ENCODE measurements around the gene MED28. TPM values are rescaled to one million over a fixed set of nuclear protein-coding genes. Genes with fewer than 3 reads are reported as not detected.

MED28 gene
- total RNA-seq, 4 donors from 2014 or later, result 11.8 to 22.8 (median 14.2) TPM

DNA sequence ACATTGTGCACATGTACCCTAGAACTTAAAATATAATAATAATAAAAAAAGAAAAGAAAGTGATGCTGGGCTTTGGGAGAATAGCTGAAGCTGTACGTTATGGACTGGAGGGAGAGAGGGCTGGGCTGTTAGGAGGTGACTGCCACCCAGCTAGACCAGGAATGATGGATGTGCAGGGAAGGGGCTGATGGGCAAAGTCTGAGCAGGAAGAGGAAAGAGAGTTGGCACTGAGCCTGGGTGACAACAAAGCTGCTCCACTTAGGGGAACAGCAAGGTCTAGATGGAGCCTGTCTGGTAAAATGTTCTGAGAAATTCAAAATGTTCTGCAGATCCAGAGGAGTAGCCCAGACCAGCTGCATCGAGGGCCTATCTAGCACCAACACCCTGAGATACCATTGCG is 32.3 kb downstream of the MED28 start:
- peaks cover 0 to 5% (median 0%) of the 10 kb centered on the region in 4 donors for H3K36me3 ChIP-seq
- intact Hi-C loops (cut with DNase I), result no loop called here
- H3K4me1 ChIP-seq, result peaks cover 0 to 5% (median 2%) of the 10 kb centered on the region in 4 donors
- no peak overlapping the region for H3K4me3 ChIP-seq
- H3K27me3 ChIP-seq, result peaks cover 0 to 27% (median 0%) of the 10 kb centered on the region in 4 donors
- TF ChIP-seq POLR2A (IDR thresholded peaks at IDR 0.05; ENCODE audit: low read depth), result no peak
- no peak for TF ChIP-seq EP300 (IDR thresholded peaks at IDR 0.05)
- TF ChIP-seq CTCF (IDR thresholded peaks at IDR 0.05), result no peak
- no peak for TF ChIP-seq POLR2AphosphoS5 (IDR thresholded peaks at IDR 0.05)
- H3K9me3 ChIP-seq, result peaks cover 0 to 6% (median 0%) of the 10 kb centered on the region in 4 donors
- no peak for DNase-seq (ENCODE audit: extremely low spot score)
- WGBS, result 79% methylated on average over 3 of the region's 3 CpGs
- no peak overlapping the region for H3K27ac ChIP-seq (replicated peaks in 1 of 4)

DNA sequence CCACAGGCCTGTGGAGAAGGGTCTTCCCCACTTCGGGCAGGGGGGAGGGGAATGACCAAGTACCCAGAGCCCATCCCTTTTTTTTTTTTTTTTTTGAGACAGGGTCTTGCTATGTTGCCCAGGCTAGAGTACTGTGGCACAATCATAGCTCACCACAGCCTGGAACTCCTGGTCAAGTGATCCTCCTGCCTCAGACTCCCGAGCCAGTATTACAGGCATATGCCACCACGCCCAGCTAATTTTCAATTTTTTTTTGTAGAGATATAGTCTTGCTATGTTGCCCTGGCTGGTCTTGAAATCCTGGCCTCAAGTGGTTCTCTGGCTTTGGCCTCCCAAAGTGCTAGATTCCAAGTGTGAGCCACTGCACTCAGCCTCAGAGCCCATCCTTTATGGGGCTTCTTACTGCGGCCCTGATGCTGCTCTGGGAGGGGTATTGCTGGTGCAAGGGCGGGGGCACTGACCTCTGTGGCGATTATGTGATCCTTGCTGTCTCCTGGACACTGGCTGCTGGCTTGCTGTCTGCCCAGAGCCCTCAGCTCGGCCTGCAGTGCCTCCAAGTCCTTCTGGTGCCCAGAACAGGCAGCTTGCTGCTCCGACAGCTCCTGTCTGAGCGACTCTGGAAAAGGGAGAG is 32.9 kb downstream of the MED28 start:
- H3K4me3 ChIP-seq, result no peak overlapping the region
- peaks cover 0 to 22% (median 0%) of the 10 kb centered on the region in 4 donors for H3K27me3 ChIP-seq
- intact Hi-C loops (cut with DNase I), result no loop called here
- no peaks in the 10 kb centered on the region for H3K4me1 ChIP-seq
- peaks cover 0 to 5% (median 0%) of the 10 kb centered on the region in 4 donors for H3K36me3 ChIP-seq
- no peak for TF ChIP-seq POLR2A (IDR thresholded peaks at IDR 0.05; ENCODE audit: low read depth)
- no peak for TF ChIP-seq EP300 (IDR thresholded peaks at IDR 0.05)
- no peak for TF ChIP-seq CTCF (IDR thresholded peaks at IDR 0.05)
- TF ChIP-seq POLR2AphosphoS5 (IDR thresholded peaks at IDR 0.05), result no peak
- no peak overlapping the region for H3K27ac ChIP-seq (replicated peaks in 1 of 4)
- peaks cover 0 to 6% (median 0%) of the 10 kb centered on the region in 4 donors for H3K9me3 ChIP-seq
- DNase-seq (ENCODE audit: extremely low spot score), result no peak
- 88% methylated on average over 8 of the region's 9 CpGs for WGBS

- Histone ChIP-seq H3K4me1 (no peaks in the 10 kb centered on the region), H3K4me3 (no peak overlapping the region), H3K27me3 (peaks cover 0 to 16% (median 0%) of the 10 kb centered on the region in 4 donors), H3K9me3 (peaks cover 0 to 3% (median 0%) of the 10 kb centered on the region in 4 donors), H3K27ac (replicated peaks in 1 of 4) (no peak overlapping the region), H3K36me3 (no peaks in the 10 kb centered on the region)
- DNase-seq (ENCODE audit: extremely low spot score), result no peak
- TF ChIP-seq CTCF (IDR thresholded peaks at IDR 0.05) (no peak), POLR2A (IDR thresholded peaks at IDR 0.05; ENCODE audit: low read depth) (no peak), EP300 (IDR thresholded peaks at IDR 0.05) (no peak), POLR2AphosphoS5 (IDR thresholded peaks at IDR 0.05) (no peak)
- WGBS, result 82% methylated on average over 5 of the region's 5 CpGs
- intact Hi-C loops (cut with DNase I), result no loop called here
These were observed 33.5 kb downstream of the MED28 start for GRCh38 chr4:17647927-17648326.

DNA sequence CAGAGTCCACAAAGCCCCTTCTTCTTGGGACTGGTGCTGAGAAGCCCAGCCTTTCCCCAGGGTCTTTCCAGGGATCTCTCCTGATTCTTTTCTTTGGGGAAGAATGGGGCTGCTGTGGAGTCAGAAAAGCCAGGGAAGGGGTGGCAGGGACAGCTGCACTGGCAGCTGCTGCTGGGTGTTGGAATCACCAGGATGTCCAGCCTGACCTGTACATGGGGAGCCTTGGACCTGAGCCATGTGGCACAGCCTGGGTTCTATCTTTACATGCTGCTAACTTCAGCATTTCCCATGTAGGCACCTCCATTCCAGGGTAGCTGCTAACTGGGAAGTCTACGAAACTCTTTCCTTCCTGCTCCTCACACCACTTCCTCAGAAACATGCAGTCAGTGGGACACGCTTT is 36.0 kb downstream of the MED28 start:
- Histone ChIP-seq H3K36me3 (no peaks in the 10 kb centered on the region), H3K4me1 (no peaks in the 10 kb centered on the region), H3K27me3 (peaks cover 0 to 7% (median 0%) of the 10 kb centered on the region in 4 donors), H3K4me3 (no peak overlapping the region), H3K9me3 (peaks cover 0 to 5% (median 0%) of the 10 kb centered on the region in 4 donors), H3K27ac (replicated peaks in 1 of 4) (no peak overlapping the region)
- WGBS, result 89% methylated on average over 2 of the region's 2 CpGs
- intact Hi-C loops (cut with DNase I), result no loop called here
- TF ChIP-seq CTCF (IDR thresholded peaks at IDR 0.05), result no peak
- TF ChIP-seq POLR2A (IDR thresholded peaks at IDR 0.05; ENCODE audit: low read depth), result no peak
- no peak for TF ChIP-seq POLR2AphosphoS5 (IDR thresholded peaks at IDR 0.05)
- no peak for TF ChIP-seq EP300 (IDR thresholded peaks at IDR 0.05)
- DNase-seq (ENCODE audit: extremely low spot score), result no peak

Data from esophagus muscularis mucosa (tissue), 4 donors.